HT-29 (cell line): ENCODE results near the gene CELF2. TPM values are rescaled to one million over a fixed set of nuclear protein-coding genes. Genes with fewer than 3 reads are reported as not detected.
A peak's percentile ranks its signal among the peaks of the same experiment; 100 is the strongest.

Source experiments
- DNase-seq: peaks from one replicate; pipeline ENCODE4 v3.0.0-alpha.2; 2015; ENCODE audit warnings: low spot score
- total RNA-seq: library from RNA; depleted of rRNA; stranded (reverse); fragments of >200 nt; shearing (Covaris generic); gene quantifications from 2 replicates; pipeline ENCODE4 v1.2.3, GENCODE V29; 2014

CELF2 gene
- total RNA-seq, 1 experiment from 2014 or later, result not detected

DNA sequence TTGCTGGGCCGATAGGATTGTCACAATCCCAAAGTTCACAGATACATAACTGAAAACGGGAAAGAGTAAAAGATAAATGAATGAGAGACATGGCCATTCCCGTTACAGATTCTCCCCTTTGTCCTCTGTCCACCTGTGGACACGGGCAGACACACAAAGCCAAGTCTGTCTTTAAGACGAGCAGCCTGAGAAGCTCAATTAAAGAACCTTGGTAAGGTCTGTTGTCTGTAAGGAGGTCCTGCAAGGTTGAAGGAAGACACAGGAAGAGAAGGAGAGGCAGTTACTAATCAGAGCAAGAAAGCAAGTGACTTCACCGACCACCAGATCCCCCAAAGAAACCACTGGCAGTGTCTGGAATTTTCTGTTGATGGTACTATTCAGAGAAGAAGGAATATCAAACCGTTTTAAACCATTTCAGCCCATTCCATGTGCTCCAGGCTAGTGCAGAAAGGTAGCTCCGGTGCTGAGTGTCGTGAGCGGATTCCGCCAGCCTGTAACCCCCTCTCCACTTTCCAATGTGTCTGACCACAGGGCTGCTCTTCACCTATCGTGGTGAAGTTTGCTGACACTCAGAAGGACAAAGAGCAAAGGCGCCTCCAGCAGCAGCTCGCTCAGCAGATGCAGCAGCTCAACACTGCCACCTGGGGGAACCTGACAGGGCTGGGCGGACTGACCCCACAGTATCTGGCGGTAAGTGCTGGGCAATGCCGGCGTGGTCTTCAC is 252.6 kb downstream of the CELF2 start:
- peak; percentile 84 for DNase-seq

- no peak for DNase-seq
Measured at GRCh38 chr10:11270858-11271179, 253.1 kb downstream of the CELF2 start.

DNA sequence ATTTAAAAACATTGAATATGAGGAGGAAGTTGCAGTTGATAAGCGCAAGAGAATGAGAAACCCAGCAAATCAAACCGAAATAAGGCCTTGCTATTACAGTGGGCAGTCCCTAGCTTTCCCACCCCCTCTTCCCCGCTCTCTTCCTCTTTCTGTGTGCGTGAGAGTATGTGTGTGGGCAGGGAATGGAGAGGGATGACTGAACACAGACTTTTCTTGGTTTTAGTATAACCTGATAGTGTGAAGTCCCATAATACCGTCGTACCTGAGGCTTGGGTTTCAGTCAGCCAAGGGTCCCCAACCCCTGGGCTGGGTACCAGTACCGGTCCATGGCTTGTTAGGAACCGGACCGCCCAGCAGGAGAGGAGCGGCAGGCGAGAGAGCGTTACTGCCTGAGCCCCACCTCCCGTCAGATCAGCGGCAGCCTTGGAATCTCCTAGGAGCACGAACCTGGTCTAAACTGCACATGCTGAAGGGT is 255.3 kb downstream of the CELF2 start:
- no peak for DNase-seq

- no peak for DNase-seq
Measured at GRCh38 chr10:11274452-11274851, 256.8 kb downstream of the CELF2 start.

DNA sequence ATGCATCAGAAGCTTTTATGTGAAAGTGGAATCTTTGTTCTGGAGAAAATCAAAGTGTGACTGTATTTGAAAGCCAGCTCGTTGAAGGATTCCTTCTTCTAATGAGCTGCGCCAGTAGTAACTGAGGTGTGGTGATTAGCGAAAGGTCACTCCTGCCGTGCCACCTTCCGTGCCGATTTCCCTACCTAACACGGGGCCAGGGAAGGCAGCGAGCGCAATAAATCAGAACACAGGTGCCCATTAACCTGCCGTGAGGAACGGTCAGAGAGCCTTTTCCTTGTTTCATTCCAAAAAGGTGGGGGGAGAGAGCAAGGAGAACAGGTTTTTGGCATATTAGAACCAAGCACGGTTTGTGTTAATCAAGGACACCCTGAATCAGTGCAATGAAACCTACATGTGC is 258.0 kb downstream of the CELF2 start:
- no peak for DNase-seq

GRCh38 chr10:11276449-11276990 is 258.8 kb downstream of the CELF2 start:
- no peak for DNase-seq

DNA sequence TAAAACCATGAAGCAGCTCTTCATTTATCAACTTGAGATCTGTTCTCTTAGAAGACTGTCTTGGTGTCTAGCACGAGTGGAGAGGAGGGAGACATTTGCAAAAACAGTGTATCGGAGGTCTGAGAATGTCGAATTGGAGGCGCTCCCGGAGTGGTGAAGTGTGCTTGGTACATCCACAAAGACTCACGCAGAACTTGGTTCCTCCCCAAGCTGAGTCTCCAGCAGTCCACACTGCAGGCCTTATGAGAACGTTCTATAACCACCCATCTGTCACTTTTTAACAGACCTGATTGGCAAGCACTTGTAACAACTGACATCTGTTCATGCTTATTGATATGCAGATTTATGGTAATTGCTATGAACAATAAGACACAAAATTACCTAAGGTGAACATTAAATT is 261.6 kb downstream of the CELF2 start:
- DNase-seq, result no peak

DNA sequence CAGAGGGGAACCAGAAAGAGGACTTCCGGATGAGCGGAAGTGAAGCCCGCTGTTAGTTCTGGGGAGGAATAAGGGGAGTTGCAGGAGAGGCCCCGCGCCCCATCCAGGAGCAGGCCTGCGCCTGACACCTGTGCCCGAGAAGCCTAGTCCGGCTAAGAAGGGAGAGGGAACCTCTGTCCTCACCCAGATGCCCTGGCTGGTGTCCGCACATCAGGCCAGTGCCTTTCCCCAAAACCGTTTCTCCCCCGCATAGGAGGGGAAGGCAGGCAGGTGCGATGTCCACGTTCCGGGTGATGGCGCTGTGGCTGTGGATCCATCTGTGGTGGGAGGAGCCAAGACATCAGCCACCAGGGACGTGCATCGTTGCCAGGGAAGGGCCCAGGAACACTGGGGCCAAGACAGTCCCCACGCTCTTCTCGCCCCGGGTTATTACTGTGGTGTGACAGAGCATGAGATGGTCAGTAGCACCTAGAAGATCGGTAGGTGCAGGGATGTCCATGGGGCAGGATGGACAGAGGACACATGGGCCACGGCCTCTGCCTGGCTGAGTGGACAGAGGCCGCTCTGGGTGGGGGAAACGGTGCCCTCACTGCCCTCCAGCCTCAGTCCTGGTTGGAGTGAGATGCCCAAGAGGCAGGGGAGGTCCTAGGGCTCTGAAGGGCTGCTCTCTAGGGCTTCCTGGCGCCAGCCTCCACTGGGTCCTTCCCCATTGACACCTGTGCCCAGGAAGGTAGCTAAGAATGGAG is 262.7 kb downstream of the CELF2 start:
- DNase-seq, result no peak

- DNase-seq, result no peak
Measured at GRCh38 chr10:11282156-11282555, 264.5 kb downstream of the CELF2 start.

- no peak for DNase-seq
Measured at GRCh38 chr10:11282661-11283060, 265.0 kb downstream of the CELF2 start.

DNA sequence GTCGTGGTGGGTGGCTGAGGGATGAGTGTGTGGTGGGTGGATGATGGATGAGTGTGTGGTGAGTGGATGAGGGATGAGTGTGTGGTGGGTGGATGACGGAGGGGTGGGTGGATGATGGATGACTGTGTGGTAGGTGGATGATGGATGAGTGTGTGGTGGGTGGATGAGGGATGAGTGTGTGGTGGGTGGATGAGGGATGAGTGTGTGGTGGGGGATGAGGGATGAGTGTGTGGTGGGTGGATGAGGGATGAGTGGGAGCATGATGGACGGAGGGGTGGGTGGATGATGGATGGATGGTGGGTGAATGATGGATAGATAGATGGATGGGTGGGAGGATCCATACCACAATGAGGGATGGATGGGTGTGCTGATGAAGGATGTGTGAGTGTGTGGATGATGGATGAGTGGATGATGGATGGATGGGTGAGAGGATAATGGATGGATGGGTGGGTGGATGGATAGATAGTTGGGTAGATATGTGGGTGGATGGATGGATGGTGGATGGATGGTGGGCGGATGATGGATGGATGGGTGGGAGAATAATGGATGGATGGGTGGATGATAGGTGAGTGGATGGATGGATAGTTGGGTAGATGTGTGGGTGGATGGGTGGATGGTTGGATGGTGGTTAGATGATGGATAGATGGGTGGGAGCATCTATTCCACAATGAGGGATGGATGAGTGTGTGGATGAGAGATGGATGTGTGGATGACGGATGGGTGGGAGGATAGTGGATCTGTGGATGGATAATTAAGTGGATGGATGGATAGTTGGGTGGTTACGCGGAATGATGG is 266.8 kb downstream of the CELF2 start:
- no peak for DNase-seq

DNA sequence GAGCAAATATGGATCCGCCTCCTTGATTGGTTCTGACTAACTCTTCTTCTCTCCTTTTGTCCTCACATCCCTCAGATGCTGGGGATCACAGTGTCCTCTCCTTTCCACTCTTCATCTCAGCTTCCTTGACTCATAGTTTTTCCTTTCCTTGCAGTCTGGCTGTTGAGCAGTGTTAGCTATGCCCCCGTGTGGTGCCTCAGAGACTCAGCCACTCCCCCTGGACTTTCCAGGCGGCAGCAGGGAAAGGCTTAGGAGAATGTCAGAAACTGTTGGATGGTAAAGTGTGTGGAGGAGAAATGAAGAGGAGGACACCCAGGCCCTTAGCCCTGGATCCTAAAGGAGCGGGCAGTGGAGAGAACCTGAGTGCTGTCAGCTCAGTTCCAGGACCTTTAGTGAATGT is 267.5 kb downstream of the CELF2 start:
- peak; percentile 23 for DNase-seq

GRCh38 chr10:11286261-11286852 is 268.7 kb downstream of the CELF2 start:
- DNase-seq, result no peak

DNA sequence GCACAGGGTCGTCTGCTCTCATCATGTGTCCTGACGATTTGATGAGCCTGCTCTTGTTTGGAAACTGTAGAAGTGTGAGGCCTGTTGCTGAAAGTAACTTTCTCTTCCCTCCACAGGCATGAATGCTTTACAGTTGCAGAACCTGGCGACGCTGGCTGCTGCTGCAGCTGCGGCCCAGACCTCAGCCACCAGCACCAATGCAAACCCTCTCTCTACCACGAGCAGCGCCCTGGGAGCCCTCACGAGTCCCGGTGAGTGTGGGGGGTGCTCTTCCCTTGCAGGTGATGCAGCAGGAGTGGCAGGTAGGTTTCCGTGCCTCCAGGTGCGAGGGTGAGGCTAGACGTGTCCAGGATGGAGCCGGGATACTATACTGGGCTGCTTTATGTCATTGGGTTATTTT is 270.6 kb downstream of the CELF2 start:
- DNase-seq, result no peak

DNA sequence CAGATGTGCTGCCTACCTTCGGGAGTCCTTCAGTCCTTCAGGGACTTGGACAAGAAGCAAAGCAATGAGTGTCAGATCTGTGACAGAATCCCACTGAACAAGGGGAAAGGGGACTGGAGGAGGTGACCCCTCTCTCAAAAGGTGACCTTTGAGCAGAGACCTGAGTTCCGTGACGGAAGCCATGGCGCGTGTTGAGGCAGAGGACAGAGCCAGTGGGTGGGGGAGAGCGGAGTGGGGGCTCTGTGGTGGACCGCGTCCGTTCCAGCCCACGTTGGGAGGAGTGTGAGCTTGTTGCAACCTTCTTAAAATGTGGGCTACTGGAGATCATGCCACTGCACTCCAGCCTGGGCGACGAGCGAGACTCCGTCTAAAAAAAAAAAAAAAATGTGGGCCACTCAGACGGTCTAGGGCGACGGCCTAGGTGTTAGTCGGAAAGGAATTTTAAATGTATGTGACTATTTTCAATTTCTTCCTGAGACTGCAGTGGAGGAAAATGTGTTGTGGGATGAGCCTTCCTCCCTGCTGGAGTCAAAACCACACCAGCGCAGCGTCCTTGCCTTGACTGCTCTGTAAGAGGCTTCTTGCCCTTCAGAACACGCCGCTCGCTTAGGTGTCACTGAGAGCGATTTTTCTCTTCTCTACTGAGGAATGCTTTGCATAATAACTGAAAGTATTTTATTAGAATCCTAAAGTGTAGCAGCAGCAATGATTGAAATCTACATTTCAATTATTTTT is 272.7 kb downstream of the CELF2 start:
- no peak for DNase-seq

- DNase-seq, result no peak
Measured at GRCh38 chr10:11292576-11293302, 275.1 kb downstream of the CELF2 start.

DNA sequence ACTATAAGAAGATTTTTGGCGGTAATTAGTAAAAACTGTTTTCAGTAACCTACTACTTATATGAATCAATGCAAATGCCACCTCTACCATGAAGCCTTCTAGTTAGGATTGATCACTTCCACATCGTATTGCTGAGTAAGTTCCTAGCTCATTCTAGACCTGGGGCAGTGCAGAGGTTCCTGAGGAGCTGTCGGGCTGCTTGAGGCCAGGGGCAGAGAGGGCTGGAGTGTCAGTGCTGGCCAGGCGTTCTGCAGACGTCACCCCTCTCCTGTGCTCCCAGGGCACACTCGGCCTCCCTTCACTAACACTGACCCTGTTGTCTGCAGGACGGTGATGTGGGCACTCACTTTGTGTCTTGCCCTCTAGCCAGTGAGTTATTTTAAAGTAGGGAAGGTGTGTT is 275.7 kb downstream of the CELF2 start:
- no peak for DNase-seq

GRCh38 chr10:11294831-11295450 is 277.3 kb downstream of the CELF2 start:
- DNase-seq, result no peak

GRCh38 chr10:11295492-11295891 is 277.8 kb downstream of the CELF2 start:
- no peak for DNase-seq

DNA sequence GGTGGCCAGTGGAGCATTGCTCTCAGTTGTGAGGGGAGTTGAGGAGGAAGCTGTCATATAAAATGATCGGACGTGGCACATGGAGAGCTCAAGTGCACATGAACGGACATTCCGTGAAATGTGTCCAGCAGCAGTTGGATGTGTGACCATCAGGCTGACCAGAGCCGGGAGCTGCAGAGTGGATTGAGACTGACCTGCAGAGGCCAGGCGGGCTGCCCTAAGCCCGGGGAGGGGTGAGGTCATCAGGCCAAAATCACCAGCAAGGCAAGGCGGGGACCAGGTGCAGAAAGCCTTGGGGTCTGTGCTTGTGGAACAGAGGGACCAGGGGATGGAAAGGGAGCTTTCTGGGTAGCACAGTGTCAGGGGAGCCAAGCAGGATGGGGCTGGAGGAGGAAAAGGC is 279.5 kb downstream of the CELF2 start:
- no peak for DNase-seq
